K562 (cell line): ENCODE data around the gene SGMS1. TPM values are rescaled to one million over a fixed set of nuclear protein-coding genes. Genes with fewer than 3 reads are reported as not detected.

Source experiments
- ATAC-seq: fragments of 200-7000 bp; cut with Tn5 transposase; 3 replicates; pipeline ENCODE4 v1.9.1; 2020; ENCODE audit warnings: moderate library complexity
- BruUV-seq: library from RNA; stranded (reverse); fragments of 400-500 nt; replicated peaks from 2 replicates; lab custom pipeline; 2021; lab: Mats Ljungman, UMichigan
- CTCF ChIA-PET: fragments of 300-600 bp; formaldehyde crosslinking; extraction: SDS; loops from one replicate; lab custom pipeline; 2021; ENCODE audit warnings: low intra/inter-chr PET ratio; lab: Yijun Ruan, JAX
- POLR2A ChIA-PET: fragments of 300-600, 350-650 bp; sonication (Branson Sonifier 250); formaldehyde crosslinking; extraction: SDS; loops from one replicate; lab custom pipeline; 2021; ENCODE audit warnings: antibody characterized with exemption, inconsistent platforms; lab: Yijun Ruan, JAX
- DNase-seq, 4 experiments: peaks; one replicate each; pipeline versions ENCODE4 v3.0.0 to v3.0.0-alpha.2; 2011 to 2018; ENCODE audit warnings: low spot score in 3 of 4, mixed read lengths in 3 of 4; ENCODE audit errors: extremely low read depth in 1 of 4
- FAIRE-seq: peaks from 2 replicates; lab custom pipeline; 2011; peaks lifted over from hg19 to GRCh38; lab: Jason Lieb, UNC
- H2AFZ ChIP-seq: 2 replicates; pipeline ENCODE4 v1.6.0; 2011; ENCODE audit warnings: low read depth, low read length, control low read depth, inconsistent platforms
- H3K27ac ChIP-seq: fragments of 200-600 bp; 3 replicates; pipeline ENCODE4 v1.8.0; 2011; ENCODE audit warnings: low read depth, mild to moderate bottlenecking, control low read depth, inconsistent platforms, low read length, moderate library complexity, mixed read lengths; ENCODE audit errors: extremely low read depth
- H3K27me3 ChIP-seq, 2 experiments: fragments of 300-600 bp in 1 of 2; 2 replicates in 1 of 2; 3 replicates in 1 of 2; pipeline versions ENCODE4 v1.6.0 to v1.8.0; 2011; ENCODE audit warnings: inconsistent platforms in 2 of 2, low read length in 2 of 2, mild to moderate bottlenecking in 1 of 2, mixed read lengths in 1 of 2, moderate library complexity in 1 of 2; ENCODE audit not compliant: control insufficient read depth in 2 of 2, insufficient read depth in 2 of 2
- H3K36me3 ChIP-seq: fragments of 300-600 bp; 3 replicates; pipeline ENCODE4 v1.8.0; 2011; ENCODE audit warnings: mild to moderate bottlenecking, low read length, inconsistent platforms; ENCODE audit not compliant: control insufficient read depth, insufficient read depth
- H3K4me1 ChIP-seq, 2 experiments: fragments of 200-600 bp in 1 of 2; replicated peaks in 1 of 2; 2 replicates in 1 of 2; 3 replicates in 1 of 2; pipeline versions ENCODE4 v1.5.1 to v1.8.0; 2011; ENCODE audit warnings: inconsistent platforms in 2 of 2, low read length in 2 of 2, mild to moderate bottlenecking in 1 of 2, mixed read lengths in 1 of 2, moderate library complexity in 1 of 2; ENCODE audit not compliant: control insufficient read depth in 2 of 2, insufficient read depth in 2 of 2
- H3K4me2 ChIP-seq: 2 replicates; pipeline ENCODE4 v1.6.1; 2011; ENCODE audit warnings: low read length, control low read depth, inconsistent platforms, mixed read lengths; ENCODE audit not compliant: insufficient read depth
- H3K4me3 ChIP-seq: fragments of 200-600 bp; sonication (generic), shearing (Covaris generic); 2 replicates; pipeline ENCODE4 v1.5.1; 2016; ENCODE audit warnings: control low read depth, inconsistent platforms
- H3K79me2 ChIP-seq: fragments of 200-600 bp; 3 replicates; pipeline ENCODE4 v1.8.0; 2011; ENCODE audit warnings: low read length, inconsistent platforms; ENCODE audit not compliant: control insufficient read depth, insufficient read depth
- H3K9ac ChIP-seq, 2 experiments: 2 replicates each; pipeline versions ENCODE4 v1.6.0 to v1.6.1; 2011; ENCODE audit warnings: low read depth in 2 of 2, low read length in 2 of 2, control low read depth in 1 of 2, inconsistent platforms in 1 of 2, mild to moderate bottlenecking in 1 of 2, mixed read lengths in 1 of 2; ENCODE audit not compliant: insufficient read depth in 1 of 2
- H3K9me1 ChIP-seq: one replicate; pipeline ENCODE4 v1.6.0; 2011; ENCODE audit warnings: inconsistent platforms, mild to moderate bottlenecking, low read length, moderate library complexity; ENCODE audit not compliant: control insufficient read depth, insufficient read depth
- H3K9me3 ChIP-seq: replicated peaks from 2 replicates; pipeline ENCODE4 v1.5.1; 2011; ENCODE audit warnings: low read depth, low read length, inconsistent platforms; ENCODE audit not compliant: control insufficient read depth, insufficient read depth
- H4K20me1 ChIP-seq: replicated peaks from 2 replicates; pipeline ENCODE4 v1.6.1; 2011; ENCODE audit warnings: low read length, inconsistent platforms, mixed read lengths; ENCODE audit not compliant: control insufficient read depth, insufficient read depth
- ARID1B ChIP-seq: fragments of 450-650 bp; IDR thresholded peaks from 2 replicates; pipeline ENCODE4 v1.6.1; 2016; ENCODE audit warnings: antibody characterized with exemption, mild to moderate bottlenecking, inconsistent platforms
- CBX1 ChIP-seq: sonication (generic); IDR thresholded peaks from 2 replicates; pipeline ENCODE4 v1.6.1; 2016; ENCODE audit warnings: antibody characterized with exemption, low read depth, mild to moderate bottlenecking
- CSDE1 ChIP-seq, 2 experiments: fragments of 450-650 bp; IDR thresholded peaks; 2 replicates each; pipeline ENCODE4 v1.6.1; 2016; ENCODE audit warnings: mild to moderate bottlenecking in 1 of 2
- DIDO1 ChIP-seq: fragments of 450-650 bp; IDR thresholded peaks from 2 replicates; pipeline ENCODE4 v1.6.1; 2016; ENCODE audit warnings: low read depth, missing biosample characterization, missing genetic modification characterization
- HNRNPK ChIP-seq: fragments of 200-400 bp; formaldehyde crosslinking; IDR thresholded peaks from one replicate; pipeline ENCODE4 v1.6.1; 2018; ENCODE audit warnings: mild to moderate bottlenecking, low read depth, low read length; ENCODE audit not compliant: poor library complexity, severe bottlenecking
- KHSRP ChIP-seq: fragments of 450-650 bp; IDR thresholded peaks from 2 replicates; pipeline ENCODE4 v1.6.1; 2017
- KLF13 ChIP-seq: fragments of 450-650 bp; IDR thresholded peaks from 2 replicates; pipeline ENCODE4 v1.6.1; 2016; ENCODE audit warnings: missing genetic modification characterization, low read depth, mild to moderate bottlenecking, missing compliant biosample characterization, moderate library complexity, borderline replicate concordance
- MAFG ChIP-seq: fragments of 450-650 bp; conservative IDR thresholded peaks from 2 replicates; pipeline ENCODE4 v1.6.1; 2016; ENCODE audit warnings: missing genetic modification characterization, missing compliant biosample characterization
- NFE2 ChIP-seq: IDR thresholded peaks from 2 replicates; pipeline ENCODE4 v1.6.1; 2014; ENCODE audit warnings: antibody characterized with exemption, low read depth
- NFXL1 ChIP-seq: fragments of 450-650 bp; formaldehyde crosslinking; IDR thresholded peaks from 2 replicates; pipeline ENCODE4 v1.4.0; 2021; ENCODE audit warnings: mild to moderate bottlenecking
- NFYB ChIP-seq: IDR thresholded peaks from 2 replicates; pipeline ENCODE4 v1.6.1; 2011; ENCODE audit warnings: mild to moderate bottlenecking, moderate library complexity; ENCODE audit not compliant: insufficient read length; ENCODE audit errors: extremely low read depth
- PHB ChIP-seq: fragments of 250-450 bp; sonication (Bioruptor Pico); IDR thresholded peaks from 2 replicates; pipeline ENCODE4 v1.5.0; 2021
- RAD21 ChIP-seq, 2 experiments: fragments of 250-450 bp in 1 of 2; fragments of 450-650 bp in 1 of 2; sonication (Bioruptor Pico) in 1 of 2; formaldehyde crosslinking in 1 of 2; IDR thresholded peaks in 1 of 2; conservative IDR thresholded peaks in 1 of 2; 2 replicates each; pipeline versions ENCODE4 v1.4.0 to v1.8.0; 2020 to 2022; ENCODE audit warnings: mild to moderate bottlenecking in 2 of 2, moderate library complexity in 1 of 2
- SIRT6 ChIP-seq: IDR thresholded peaks from one replicate; pipeline ENCODE4 v1.6.1; 2012; ENCODE audit warnings: low read depth, mild to moderate bottlenecking, control low read depth, inconsistent platforms, low read length, moderate library complexity
- YBX1 ChIP-seq: fragments of 450-650 bp; IDR thresholded peaks from 2 replicates; pipeline ENCODE4 v1.7.1; 2016; ENCODE audit warnings: mild to moderate bottlenecking
- YY1 ChIP-seq, 3 experiments: IDR thresholded peaks; 2 replicates each; pipeline ENCODE4 v1.6.1; 2011; ENCODE audit warnings: low read length in 2 of 3, mild to moderate bottlenecking in 2 of 3, moderate library complexity in 2 of 3, borderline replicate concordance in 1 of 3, control low read depth in 1 of 3, low read depth in 1 of 3; ENCODE audit not compliant: insufficient read depth in 3 of 3, insufficient replicate concordance in 2 of 3, control insufficient read depth in 1 of 3, insufficient read length in 1 of 3; ENCODE audit errors: extremely low read depth in 1 of 3
- ZBTB1 ChIP-seq: sonication (generic); formaldehyde crosslinking; IDR thresholded peaks from 2 replicates; pipeline ENCODE4 v1.8.1; 2023; ENCODE audit warnings: missing genetic modification reagents, low read depth, mild to moderate bottlenecking, borderline replicate concordance
- ZFP1 ChIP-seq: fragments of 450-650 bp; formaldehyde crosslinking; IDR thresholded peaks from 2 replicates; pipeline ENCODE4 v1.4.0; 2020; ENCODE audit warnings: mild to moderate bottlenecking, mixed read lengths
- ZNF140 ChIP-seq: fragments of 250-450 bp; sonication (Bioruptor Pico); IDR thresholded peaks from 2 replicates; pipeline ENCODE4 v1.8.0; 2021; ENCODE audit warnings: moderate library complexity, mild to moderate bottlenecking, inconsistent platforms
- WGBS: fragments of 100-300 bp; shearing (Covaris generic); methylation state at CpG from one replicate; pipeline ENCODE4 v1.1.6; 2016; ENCODE audit warnings: low coverage, mixed read lengths; ENCODE audit not compliant: insufficient coverage; ENCODE audit errors: missing lambda C conversion rate; 5-methylcytosine and 5-hydroxymethylcytosine counted together
- in situ Hi-C: fragments of 300-500 bp; cut with MboI; formaldehyde crosslinking; loops from 4 replicates; pipeline ENCODE4 v1.15.0; 2018; ENCODE audit warnings: inconsistent platforms, mixed read lengths
- intact Hi-C: fragments of 100-400 bp; cut with micrococcal nuclease; formaldehyde crosslinking; loops from 2 replicates; pipeline ENCODE4 v1.14.2; 2022
- polyA plus RNA-seq, 8 experiments: library from polyadenylated mRNA; depleted of rRNA in 4 of 8; stranded (reverse) in 5 of 8; unstranded in 3 of 8; fragments of >200 nt; fragmentation: Nextera tagmentation in 2 of 8; fragmentation: Illumina TruSeq in 1 of 8; extraction: Ambion mirVana in 2 of 8; extraction: Trizol in 1 of 8; gene quantifications; 2 replicates each; pipeline versions ENCODE4 v1.2.1 to v1.2.3, GENCODE V29; 2011 to 2014; ENCODE audit warnings: inconsistent platforms in 1 of 8, missing spikeins in 1 of 8
- total RNA-seq, 7 experiments: library from RNA; depleted of rRNA in 6 of 7; stranded (reverse); fragments of >200 nt in 6 of 7; fragmentation: Illumina TruSeq in 2 of 7; extraction: Trizol in 2 of 7; gene quantifications; 2 replicates each; pipeline versions ENCODE4 v1.2.1 to v1.2.3, GENCODE V29; 2011 to 2021; ENCODE audit warnings: low replicate concordance in 1 of 7
- TF ChIP-seq, protein P1 (sequence below): fragments of 250-450 bp; sonication (Bioruptor Pico); IDR thresholded peaks from 2 replicates; pipeline ENCODE4 v1.5.1; 2021; ENCODE audit warnings: mild to moderate bottlenecking
- TF ChIP-seq, protein P2 (sequence below): IDR thresholded peaks from 2 replicates; pipeline ENCODE4 v1.6.1; 2012; ENCODE audit warnings: low read depth, low read length, improper control_type of control experiment, borderline replicate concordance

Gene SGMS1
- total and polyA plus RNA-seq, 9 of the 15 experiments (the other 6 are each of a cell fraction or from before 2014, with no cell fraction given), result 22.6 to 232 (median 82.2) TPM

DNA sequence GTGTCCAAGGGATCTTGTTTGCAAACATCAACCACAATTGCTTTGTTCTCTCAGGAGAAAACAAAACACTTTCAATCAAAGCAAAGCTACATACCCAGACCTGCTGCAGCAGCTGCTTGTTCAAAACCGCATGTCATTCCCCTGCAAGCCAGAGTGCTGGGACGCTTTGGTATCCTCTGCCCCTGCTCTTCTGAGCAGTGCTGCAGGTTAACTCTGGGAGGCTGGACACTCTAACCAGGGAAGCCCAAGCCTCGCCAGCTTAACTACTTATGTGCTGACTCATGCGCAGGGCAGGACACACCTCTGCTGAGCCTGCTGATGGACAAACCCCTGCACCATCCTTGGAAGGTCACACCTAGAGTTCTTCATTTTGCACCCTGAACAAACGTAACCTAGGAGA is 344.3 kb downstream of the SGMS1 start:
- Histone ChIP-seq H3K27ac (no peak overlapping the region), H3K79me2 (no peaks in the 10 kb centered on the region), H3K4me2 (peak overlapping the region; percentile 22; the same call in 1 of the 2 replicates), H2AFZ (peak overlapping the region; percentile 61), H3K4me3 (no peak overlapping the region), H3K9me3 (no peaks in the 10 kb centered on the region), H3K4me1 (peaks cover 7 to 21% of the 10 kb centered on the region in 2 experiments; a peak in 3 of 5 replicates), H4K20me1 (no peaks in the 10 kb centered on the region), H3K9ac (peak overlapping the region in 1 of 2 experiments; percentile 27; a peak in 1 of 4 replicates), H3K27me3 (no peaks in the 10 kb centered on the region), H3K36me3 (no peaks in the 10 kb centered on the region), H3K9me1 (no peaks in the 10 kb centered on the region)
- FAIRE-seq, result peak; percentile 66
- in situ Hi-C loops (no loop called here), intact Hi-C loops (loop anchor here (5.0 kb wide), 1 partner anchor 37 kb away; no protein-coding TSS in a partner anchor)
- ATAC-seq, result peak; percentile 77
- peak; percentile 51 to 67 (median 61) for DNase-seq
- POLR2A ChIA-PET, result interaction anchor here (0.6 to 0.8 kb wide), 4 partner anchors 9 to 259 kb away, joined by 3 to 5 read pairs (median 4); no protein-coding TSS in a partner anchor
- 13% methylated on average over 5 of the region's 5 CpGs for WGBS
- CTCF ChIA-PET, result no interaction called here
- BruUV-seq, result no TSS peak
- TF ChIP-seq SIRT6 (no peak), NFE2 (peak; percentile 94), ARID1B (no peak; the same call in 1 of the 2 replicates), KHSRP (no peak), HNRNPK (no peak), CSDE1 (IDR thresholded peaks at IDR 0.05) (no peak), YBX1 (no peak), DIDO1 (tag) (no peak), YY1 (IDR thresholded peaks at IDR 0.05; ENCODE audit: borderline replicate concordance in 1 of 3, control insufficient read depth in 1 of 3, extremely low read depth in 1 of 3, insufficient read depth in 3 of 3, insufficient read length in 1 of 3, insufficient replicate concordance in 2 of 3, low read depth in 1 of 3, low read length in 2 of 3) (peak in 1 of 3 experiments; percentile 74), CBX1 (no peak), PHB (CRISPR knock-in tag) (no peak), RAD21 (CRISPR knock-in tag; conservative IDR thresholded peaks at IDR 0.05 in 1 of 2, IDR thresholded peaks at IDR 0.05 in 1 of 2) (0 out of 4 replicates have a peak, but pooled peaks of 1 of the 2 experiments have one; percentile 12), KLF13 (tag) (peak; percentile 21; the same call in 1 of the 2 replicates), MAFG (tag) (peak; percentile 87), ZNF140 (CRISPR knock-in tag) (no peak), NFXL1 (CRISPR knock-in tag) (no peak), NFYB (no peak), ZBTB1 (CRISPR knock-in tag) (no peak), ZFP1 (CRISPR knock-in tag) (no peak)
- TF ChIP-seq, protein P1, sequence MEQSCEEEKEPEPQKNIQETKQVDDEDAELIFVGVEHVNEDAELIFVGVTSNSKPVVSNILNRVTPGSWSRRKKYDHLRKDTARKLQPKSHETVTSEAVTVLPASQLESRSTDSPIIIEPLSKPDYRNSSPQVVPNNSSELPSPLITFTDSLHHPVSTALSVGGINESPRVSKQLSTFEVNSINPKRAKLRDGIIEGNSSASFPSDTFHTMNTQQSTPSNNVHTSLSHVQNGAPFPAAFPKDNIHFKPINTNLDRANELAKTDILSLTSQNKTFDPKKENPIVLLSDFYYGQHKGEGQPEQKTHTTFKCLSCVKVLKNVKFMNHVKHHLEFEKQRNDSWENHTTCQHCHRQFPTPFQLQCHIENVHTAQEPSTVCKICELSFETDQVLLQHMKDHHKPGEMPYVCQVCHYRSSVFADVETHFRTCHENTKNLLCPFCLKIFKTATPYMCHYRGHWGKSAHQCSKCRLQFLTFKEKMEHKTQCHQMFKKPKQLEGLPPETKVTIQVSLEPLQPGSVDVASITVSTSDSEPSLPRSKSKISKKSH (CRISPR knock-in tag), result no peak
- TF ChIP-seq, protein P2, sequence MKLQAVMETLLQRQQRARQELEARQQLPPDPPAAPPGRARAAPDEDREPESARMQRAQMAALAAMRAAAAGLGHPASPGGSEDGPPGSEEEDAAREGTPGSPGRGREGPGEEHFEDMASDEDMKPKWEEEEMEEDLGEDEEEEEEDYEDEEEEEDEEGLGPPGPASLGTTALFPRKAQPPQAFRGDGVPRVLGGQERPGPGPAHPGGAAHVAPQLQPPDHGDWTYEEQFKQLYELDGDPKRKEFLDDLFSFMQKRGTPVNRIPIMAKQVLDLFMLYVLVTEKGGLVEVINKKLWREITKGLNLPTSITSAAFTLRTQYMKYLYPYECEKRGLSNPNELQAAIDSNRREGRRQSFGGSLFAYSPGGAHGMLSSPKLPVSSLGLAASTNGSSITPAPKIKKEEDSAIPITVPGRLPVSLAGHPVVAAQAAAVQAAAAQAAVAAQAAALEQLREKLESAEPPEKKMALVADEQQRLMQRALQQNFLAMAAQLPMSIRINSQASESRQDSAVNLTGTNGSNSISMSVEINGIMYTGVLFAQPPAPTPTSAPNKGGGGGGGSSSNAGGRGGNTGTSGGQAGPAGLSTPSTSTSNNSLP, result no peak
